ENCODE data around the gene TOM1.

DNA sequence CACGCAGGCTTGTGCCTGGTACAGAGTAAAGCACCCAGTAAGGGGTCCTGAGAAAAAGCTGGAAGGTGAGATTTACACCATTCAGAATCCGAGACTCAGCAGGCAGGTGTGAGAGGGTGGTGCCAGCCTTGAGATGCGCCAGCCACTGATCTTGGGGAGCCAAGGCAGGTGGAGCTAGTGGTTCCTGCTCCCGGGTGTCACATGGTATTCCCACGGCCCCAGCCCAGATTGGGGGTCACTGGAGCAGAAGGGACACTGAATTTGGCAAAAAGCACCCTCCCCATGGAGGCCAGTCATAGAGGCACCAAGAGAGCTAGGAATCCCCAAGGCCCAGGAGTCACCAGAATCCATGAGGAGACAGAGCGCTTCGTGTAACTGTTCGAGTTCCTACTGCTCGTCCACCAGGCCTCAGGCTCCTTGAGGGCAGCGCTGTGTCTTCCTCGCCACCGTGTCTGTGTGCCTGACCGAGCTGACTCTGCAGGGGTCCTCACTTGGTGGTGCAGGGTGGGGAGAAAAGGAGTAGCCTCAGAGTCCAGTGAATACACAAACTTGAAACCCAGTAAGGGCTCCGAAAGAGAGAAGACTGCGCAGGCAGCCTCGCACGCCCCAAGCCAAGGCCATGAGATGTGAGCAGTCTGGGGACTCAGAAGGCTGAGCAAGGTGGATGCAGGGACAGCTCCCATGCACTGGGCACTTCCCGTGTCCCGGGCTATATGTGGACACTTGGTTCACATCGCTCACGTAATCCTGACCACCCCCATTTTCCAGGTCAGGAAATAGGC lies 28.2 kb downstream of the TOM1 start:
- TF ChIP-seq FOSL1 (CRISPR knock-in tag; IDR thresholded peaks at IDR 0.05; ENCODE audit: borderline replicate concordance) (no peak), ZFP90 (CRISPR knock-in tag; IDR thresholded peaks at IDR 0.05; ENCODE audit: borderline replicate concordance) (no peak), SIN3A (IDR thresholded peaks at IDR 0.05; ENCODE audit: borderline replicate concordance, low read depth, low read length) (no peak), ZNF354B (CRISPR knock-in tag; IDR thresholded peaks at IDR 0.05) (no peak), POLR2A (IDR thresholded peaks at IDR 0.05; ENCODE audit: insufficient read depth in 1 of 2, low read depth in 2 of 2, low read length in 2 of 2) (no peak), TEAD2 (CRISPR knock-in tag; IDR thresholded peaks at IDR 0.05) (no peak), TCF7L2 (IDR thresholded peaks at IDR 0.05; ENCODE audit: low read depth, low read length) (no peak), YY1 (IDR thresholded peaks at IDR 0.05; ENCODE audit: insufficient read depth, insufficient replicate concordance, low read depth, low read length) (no peak)
- TF ChIP-seq, protein P1, sequence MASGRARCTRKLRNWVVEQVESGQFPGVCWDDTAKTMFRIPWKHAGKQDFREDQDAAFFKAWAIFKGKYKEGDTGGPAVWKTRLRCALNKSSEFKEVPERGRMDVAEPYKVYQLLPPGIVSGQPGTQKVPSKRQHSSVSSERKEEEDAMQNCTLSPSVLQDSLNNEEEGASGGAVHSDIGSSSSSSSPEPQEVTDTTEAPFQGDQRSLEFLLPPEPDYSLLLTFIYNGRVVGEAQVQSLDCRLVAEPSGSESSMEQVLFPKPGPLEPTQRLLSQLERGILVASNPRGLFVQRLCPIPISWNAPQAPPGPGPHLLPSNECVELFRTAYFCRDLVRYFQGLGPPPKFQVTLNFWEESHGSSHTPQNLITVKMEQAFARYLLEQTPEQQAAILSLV (CRISPR knock-in tag; IDR thresholded peaks at IDR 0.05; ENCODE audit: borderline replicate concordance): no peak
- TF ChIP-seq, protein P2, sequence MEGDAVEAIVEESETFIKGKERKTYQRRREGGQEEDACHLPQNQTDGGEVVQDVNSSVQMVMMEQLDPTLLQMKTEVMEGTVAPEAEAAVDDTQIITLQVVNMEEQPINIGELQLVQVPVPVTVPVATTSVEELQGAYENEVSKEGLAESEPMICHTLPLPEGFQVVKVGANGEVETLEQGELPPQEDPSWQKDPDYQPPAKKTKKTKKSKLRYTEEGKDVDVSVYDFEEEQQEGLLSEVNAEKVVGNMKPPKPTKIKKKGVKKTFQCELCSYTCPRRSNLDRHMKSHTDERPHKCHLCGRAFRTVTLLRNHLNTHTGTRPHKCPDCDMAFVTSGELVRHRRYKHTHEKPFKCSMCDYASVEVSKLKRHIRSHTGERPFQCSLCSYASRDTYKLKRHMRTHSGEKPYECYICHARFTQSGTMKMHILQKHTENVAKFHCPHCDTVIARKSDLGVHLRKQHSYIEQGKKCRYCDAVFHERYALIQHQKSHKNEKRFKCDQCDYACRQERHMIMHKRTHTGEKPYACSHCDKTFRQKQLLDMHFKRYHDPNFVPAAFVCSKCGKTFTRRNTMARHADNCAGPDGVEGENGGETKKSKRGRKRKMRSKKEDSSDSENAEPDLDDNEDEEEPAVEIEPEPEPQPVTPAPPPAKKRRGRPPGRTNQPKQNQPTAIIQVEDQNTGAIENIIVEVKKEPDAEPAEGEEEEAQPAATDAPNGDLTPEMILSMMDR (CRISPR knock-in tag; IDR thresholded peaks at IDR 0.05): no peak
- TF ChIP-seq, protein P3, sequence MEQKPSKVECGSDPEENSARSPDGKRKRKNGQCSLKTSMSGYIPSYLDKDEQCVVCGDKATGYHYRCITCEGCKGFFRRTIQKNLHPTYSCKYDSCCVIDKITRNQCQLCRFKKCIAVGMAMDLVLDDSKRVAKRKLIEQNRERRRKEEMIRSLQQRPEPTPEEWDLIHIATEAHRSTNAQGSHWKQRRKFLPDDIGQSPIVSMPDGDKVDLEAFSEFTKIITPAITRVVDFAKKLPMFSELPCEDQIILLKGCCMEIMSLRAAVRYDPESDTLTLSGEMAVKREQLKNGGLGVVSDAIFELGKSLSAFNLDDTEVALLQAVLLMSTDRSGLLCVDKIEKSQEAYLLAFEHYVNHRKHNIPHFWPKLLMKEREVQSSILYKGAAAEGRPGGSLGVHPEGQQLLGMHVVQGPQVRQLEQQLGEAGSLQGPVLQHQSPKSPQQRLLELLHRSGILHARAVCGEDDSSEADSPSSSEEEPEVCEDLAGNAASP (CRISPR knock-in tag; IDR thresholded peaks at IDR 0.05; ENCODE audit: borderline replicate concordance): no peak
